22Rv1 (cell line): ENCODE measurements around the gene TPH2.

Experiments used
- CTCF ChIP-seq: fragments of 450-650 bp; IDR thresholded peaks from 2 replicates; pipeline ENCODE4 v1.5.1; 2017; ENCODE audit warnings: mild to moderate bottlenecking
- ZFX ChIP-seq: fragments of 450-650 bp; IDR thresholded peaks from 2 replicates; pipeline ENCODE4 v1.6.1; 2017; ENCODE audit warnings: antibody characterized with exemption, borderline replicate concordance

GRCh38 chr12:71940068-71940467 is 1.4 kb downstream of the TPH2 start:
- TF ChIP-seq CTCF: no peak
- no peak for TF ChIP-seq ZFX
